GM19328 (cell line): ENCODE results near the gene MTHFR.

Experiments
- ATAC-seq: cut with Tn5 transposase; IDR thresholded peaks from one replicate; pipeline ENCODE4 v1.9.1; 2021; ENCODE audit warnings: mild to moderate bottlenecking, moderate library complexity; ENCODE audit not compliant: unreplicated experiment

Gene MTHFR

DNA sequence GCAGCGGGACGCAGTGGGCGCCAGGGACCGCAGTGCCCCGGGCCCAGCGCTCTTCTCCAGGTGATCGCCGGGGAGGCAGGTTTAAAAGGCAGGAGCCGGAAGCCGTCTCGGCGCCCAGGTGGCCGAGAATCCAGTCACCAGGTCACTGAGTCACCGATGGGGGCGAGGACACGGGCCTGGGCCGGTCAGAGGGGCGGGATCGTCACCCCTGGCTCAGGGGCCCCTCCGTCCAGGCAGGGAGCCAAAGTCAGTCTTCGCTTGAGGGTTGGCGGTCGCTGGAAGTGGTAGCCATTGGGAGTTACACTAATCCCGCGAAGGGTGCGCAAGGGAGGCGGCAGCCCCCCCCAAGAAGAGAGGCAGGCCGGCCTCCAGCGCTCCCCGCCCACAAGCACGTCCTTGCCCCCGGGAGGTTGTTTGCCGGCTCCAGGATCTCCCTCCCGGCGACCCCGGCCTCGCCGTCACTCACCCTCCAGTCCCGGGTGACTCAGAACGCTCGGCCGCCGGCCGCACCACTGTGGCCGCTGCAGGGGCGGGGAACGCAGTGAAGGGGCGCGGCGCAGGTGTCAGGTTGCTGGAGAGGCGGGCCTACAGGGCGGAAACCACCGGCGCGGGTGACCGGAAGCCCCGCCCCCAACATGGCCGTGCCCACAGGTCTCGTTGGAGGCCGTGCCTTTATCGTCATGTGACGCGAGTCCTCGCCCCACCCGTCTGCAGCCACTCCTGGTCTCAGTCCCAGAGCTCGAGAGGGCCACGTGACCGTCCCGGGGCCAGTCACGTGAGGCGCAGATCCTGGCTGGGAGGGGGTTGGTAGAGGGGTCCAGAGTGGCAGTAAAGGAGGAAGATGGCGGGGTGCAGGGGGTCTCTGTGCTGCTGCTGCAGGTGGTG lies at the start of gene MTHFR, which contains the start of gene CLCN6:
MTHFR (minus strand) TSS at position 543 of the 885 bp plus-strand sequence. CDS start 2,848 bp downstream, outside the sequence.
CLCN6 (plus strand) TSS at position 770 of the 885 bp plus-strand sequence; CDS start at position 842, 72 bp downstream.
- ATAC-seq: peak; percentile 81

- no peak for ATAC-seq
Observed at GRCh38 chr1:11855430-11855829, 49.7 kb upstream of the MTHFR start.

DNA sequence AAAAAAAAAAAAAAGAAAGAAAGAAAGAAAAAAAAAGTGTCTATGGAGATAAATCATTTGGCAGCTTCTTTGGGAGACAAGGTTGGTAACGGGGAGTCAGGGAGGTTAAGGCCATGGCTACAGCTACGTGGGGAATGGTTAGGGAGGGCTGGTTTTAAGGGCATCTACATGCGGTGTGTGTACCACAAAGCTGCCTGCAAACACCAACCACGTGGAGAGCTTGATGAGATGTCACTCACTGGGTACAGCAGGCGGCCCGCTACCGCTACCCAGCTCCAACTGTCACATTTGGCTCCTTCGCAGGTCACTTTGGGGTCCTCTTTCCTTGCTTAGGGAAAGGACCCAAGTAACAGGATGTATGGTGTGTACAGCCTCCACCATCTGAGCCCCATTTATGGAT lies 48.8 kb upstream of the MTHFR start:
- no peak for ATAC-seq

DNA sequence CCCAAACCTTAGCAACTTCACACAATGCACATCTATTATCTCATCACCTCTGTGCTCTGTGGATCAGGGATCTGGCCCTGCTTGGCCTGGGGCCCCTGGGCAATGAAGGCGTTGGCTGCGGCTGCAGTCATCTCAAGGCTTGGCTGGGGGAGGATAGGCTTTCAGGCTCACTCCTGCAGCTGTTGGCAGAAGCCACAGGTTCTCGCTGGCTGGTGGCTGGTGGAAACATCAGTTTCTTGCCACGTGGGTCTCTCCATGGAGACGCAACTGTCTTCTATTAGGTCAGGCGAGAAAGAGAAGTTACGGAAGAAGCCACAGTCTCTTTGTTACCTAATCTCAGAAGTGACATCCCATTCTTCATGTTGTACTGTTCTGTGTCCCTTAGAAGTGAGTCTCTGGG lies 45.4 kb upstream of the MTHFR start:
- ATAC-seq: no peak

GRCh38 chr1:11850156-11850555 lies 44.4 kb upstream of the MTHFR start:
- no peak for ATAC-seq

DNA sequence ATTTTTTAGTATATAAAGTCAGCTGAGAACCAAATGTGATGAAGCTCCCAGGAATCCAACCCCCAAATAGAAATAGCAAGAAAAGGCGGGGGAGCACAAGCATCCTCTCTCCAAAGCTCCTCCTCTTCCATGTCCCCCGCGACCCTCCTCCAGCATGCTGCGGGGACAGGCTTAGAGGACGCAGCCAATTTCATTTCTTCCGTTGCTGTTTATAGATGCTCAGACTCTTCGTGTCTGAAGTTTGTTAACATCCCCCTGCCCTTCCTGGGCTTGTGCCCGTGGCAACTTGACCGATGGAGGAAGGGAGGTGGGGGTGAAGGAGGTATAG lies 42.6 kb upstream of the MTHFR start:
- ATAC-seq: no peak

- ATAC-seq: no peak
Observed at GRCh38 chr1:11847667-11848372, 42.1 kb upstream of the MTHFR start, which contains the start of gene NPPA. Gene NPPA, minus strand, starts transcription at chr1:11847783. Its CDS starts 99 bp downstream, at chr1:11847684.

- no peak for ATAC-seq
Observed at GRCh38 chr1:11845641-11846335, 40.0 kb upstream of the MTHFR start.

DNA sequence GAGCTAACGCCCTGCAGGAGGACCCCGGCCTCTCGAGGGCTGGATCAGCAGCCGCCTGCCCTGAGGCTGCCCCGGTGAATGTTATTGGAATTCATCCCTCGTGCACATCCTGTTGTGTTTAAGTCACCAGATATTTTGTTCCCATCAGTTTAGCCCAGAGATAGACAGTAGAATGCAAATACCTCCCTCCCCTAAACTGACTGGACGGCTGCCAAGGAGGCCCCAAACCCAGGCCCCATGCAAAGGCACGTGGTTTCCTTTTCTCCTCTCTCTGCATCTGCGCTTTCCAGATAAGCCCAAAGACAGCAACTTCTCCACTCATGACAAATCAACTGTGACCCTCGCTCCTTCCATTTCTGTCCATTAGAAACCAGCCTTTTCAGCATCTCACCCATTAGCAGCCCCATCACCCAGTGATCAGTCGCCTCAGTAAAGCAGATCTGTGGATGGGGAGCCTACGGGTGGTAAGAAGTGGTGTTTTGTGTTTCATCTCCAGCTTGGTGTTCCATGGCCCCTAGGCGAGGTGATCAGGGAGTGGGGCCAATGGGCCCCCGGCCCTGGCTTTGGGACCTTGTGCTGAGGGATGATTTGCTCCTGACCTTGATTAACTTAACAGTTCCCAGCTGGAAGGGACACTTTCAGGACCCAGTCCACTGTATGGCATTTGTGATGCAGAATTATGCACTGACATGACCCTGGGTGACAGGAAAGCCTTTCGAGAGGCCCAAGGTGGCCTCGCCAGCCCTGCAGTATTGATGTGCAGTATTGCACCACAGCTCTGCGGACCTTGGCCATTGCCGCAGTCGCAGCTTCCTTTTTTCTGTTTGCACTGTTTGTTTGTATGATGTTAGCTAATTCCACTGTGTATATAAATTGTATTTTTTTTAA lies 36.6 kb upstream of the MTHFR start:
- ATAC-seq: no peak

GRCh38 chr1:11841245-11842153 lies 35.7 kb upstream of the MTHFR start:
- ATAC-seq: no peak

DNA sequence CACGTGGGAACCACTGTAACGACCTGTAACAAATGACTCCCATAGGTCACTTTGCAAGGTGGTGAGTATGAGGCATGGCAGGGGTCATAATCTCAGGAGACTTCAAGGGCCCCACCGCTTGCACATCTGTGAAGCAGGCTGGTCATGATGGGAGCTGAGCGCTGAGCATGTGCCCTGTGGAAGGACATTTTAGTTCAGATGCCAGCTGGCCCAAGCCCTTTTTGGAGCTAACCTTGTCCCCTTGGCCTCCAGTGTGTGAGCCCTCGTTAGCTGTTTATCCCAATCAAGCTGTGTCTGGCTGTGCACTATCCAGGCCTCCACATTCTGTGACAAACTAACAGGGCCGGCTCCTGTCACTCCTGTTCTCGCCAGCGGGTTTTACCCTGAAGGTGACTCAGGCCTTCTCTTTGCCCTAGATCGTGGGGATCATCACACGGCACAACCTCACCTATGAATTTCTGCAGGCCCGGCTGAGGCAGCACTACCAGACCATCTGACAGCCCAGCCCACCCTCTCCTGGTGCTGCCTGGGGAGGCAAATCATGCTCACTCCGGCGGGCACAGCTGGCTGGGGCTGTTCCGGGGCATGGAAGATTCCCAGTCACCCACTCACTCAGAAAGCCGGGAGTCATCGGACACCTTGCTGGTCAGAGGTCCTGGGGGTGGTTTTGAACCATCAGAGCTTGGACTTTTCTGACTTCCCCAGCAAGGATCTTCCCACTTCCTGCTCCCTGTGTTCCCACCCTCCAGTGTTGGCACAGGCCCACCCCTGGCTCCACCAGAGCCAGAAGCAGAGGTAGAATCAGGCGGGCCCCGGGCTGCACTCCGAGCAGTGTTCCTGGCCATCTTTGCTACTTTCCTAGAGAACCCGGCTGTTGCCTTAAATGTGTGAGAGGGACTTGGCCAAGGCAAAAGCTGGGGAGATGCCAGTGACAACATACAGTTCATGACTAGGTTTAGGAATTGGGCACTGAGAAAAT lies 34.3 kb upstream of the MTHFR start:
- ATAC-seq: no peak

DNA sequence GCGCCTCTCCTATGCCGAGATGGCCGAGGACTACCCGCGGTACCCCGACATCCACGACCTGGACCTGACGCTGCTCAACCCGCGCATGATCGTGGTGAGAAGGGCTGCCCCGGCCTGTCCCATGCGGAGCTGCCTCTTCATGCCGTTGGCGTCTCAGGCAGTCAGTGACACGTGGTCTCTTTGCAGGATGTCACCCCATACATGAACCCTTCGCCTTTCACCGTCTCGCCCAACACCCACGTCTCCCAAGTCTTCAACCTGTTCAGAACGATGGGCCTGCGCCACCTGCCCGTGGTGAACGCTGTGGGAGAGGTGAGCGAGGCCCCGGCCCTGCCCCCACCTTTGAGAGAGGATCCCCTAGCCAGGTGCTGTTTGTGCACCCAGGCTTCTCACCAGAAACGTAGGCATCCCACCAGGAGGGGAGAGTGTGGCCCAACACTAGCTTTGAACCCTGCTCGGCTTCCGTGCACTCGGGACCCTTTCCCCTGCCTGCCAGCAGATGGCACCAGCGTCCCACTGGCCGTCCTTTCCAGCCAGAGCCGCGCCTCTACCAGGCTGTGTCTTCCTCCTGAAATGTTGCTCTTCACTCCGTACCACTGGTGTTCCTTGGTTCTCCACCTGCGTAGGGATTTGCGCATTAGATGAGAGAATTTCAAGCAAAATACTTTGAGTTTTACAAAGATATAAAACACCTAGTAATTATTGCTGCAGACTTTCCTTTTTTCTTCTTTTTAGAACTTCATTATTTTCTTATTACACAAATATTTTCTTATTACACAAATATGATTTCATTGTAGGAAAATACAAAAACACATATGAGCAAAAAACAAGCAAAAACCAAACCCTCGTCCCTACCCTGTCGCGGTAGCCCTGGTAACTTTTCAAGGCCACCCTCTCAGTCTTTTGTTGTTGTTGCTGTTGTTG lies 32.8 kb upstream of the MTHFR start:
- ATAC-seq: no peak

- ATAC-seq: no peak
Observed at GRCh38 chr1:11837767-11838348, 32.1 kb upstream of the MTHFR start.

DNA sequence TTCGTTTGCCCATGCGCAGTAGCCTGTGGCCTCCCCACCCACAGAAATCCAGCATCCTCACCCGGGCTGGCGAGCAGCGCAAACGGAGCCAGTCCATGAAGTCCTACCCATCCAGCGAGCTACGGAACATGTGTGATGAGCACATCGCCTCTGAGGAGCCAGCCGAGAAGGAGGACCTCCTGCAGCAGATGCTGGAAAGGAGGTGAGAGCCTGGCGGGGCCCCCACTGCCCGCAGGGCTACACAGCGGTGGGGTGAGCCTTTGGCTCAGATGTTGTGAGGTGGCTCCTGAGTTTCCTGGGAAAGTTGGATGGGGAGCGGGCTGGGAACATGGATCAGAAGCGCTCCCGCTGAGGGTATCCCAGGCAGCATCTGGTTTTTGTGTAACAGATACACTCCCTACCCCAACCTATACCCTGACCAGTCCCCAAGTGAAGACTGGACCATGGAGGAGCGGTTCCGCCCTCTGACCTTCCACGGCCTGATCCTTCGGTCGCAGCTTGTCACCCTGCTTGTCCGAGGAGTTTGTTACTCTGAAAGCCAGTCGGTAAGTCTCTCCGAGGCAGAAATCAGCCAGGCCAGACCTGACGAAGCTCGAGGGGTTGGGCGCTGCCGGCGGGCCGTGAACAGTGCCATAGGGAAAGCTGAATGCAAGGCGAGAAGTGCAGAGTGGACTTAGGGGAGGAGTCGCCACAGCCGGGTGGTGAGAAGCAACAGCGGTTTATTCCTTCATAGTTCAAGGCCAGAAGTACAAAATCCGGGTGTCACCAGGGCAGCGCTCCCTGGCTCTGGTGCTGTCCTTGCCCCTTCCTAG lies 31.4 kb upstream of the MTHFR start:
- ATAC-seq: no peak

DNA sequence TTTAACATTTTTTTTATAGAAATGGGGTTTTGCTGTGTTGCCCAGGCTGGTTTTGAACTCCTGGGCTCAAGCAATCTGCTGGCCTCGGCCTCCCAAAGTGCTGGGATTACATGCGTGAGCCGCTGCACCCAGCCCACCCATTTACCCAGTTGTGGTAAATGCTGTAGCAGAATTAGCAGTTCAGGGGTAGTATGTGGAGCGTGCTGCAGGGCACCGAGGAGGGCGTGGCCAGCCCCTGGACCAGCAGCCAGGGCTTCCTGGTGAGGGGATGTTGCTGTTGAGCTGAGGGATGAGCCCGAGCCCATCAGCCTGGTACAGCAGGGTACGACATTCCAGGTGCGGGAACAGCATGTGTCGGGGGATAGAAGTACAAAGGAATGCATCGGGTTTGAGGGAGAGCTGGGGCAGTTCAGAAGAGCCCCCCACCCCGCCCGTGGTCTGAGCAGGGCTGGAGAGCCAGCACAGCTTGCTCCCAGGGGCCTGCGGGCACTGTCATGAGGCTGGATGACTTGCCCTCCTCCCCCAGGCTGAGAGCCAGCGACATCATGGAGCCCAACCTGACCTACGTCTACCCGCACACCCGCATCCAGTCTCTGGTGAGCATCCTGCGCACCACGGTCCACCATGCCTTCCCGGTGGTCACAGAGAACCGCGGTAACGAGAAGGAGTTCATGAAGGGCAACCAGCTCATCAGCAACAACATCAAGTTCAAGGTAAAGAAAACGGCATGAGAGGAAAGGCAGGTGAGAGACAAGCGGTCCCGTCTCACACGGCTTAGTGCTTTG lies 29.9 kb upstream of the MTHFR start:
- no peak for ATAC-seq
